ENCODE data around the gene BSG. TPM values are rescaled to one million over a fixed set of nuclear protein-coding genes. Genes with fewer than 3 reads are reported as not detected.
A peak's percentile ranks its signal among the peaks of the same experiment; 100 is the strongest.

Gene BSG
- total and polyA plus RNA-seq, 9 of the 15 experiments (the other 6 are each of a cell fraction or from before 2014, with no cell fraction given) = 4.6 to 495 (median 187) TPM

- TF ChIP-seq, protein P1, sequence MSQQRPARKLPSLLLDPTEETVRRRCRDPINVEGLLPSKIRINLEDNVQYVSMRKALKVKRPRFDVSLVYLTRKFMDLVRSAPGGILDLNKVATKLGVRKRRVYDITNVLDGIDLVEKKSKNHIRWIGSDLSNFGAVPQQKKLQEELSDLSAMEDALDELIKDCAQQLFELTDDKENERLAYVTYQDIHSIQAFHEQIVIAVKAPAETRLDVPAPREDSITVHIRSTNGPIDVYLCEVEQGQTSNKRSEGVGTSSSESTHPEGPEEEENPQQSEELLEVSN (IDR thresholded peaks at IDR 0.05; ENCODE audit: borderline replicate concordance in 1 of 2, extremely low read depth in 1 of 2, insufficient read depth in 1 of 2, insufficient read length in 1 of 2, low read depth in 1 of 2, low read length in 1 of 2, poor library complexity in 1 of 2, severe bottlenecking in 1 of 2) = peak; percentile 41 to 78
- TF ChIP-seq ATF7 (IDR thresholded peaks at IDR 0.05) (peak; percentile 74), MYC (IDR thresholded peaks at IDR 0.05; ENCODE audit: low read depth, low read length) (peak; percentile 94), MYC (CRISPR knock-in tag; IDR thresholded peaks at IDR 0.05; ENCODE audit: borderline replicate concordance, low read depth) (no peak), SP1 (CRISPR knock-in tag; IDR thresholded peaks at IDR 0.05) (peak; percentile 68; the same call in 1 of the 2 replicates), ILF3 (IDR thresholded peaks at IDR 0.05; ENCODE audit: borderline replicate concordance) (no peak; the same call in 1 of the 2 replicates), ZNF764 (CRISPR knock-in tag; IDR thresholded peaks at IDR 0.05; ENCODE audit: low read depth) (no peak), MAZ (CRISPR knock-in tag; conservative IDR thresholded peaks at IDR 0.05 in 1 of 2, IDR thresholded peaks at IDR 0.05 in 1 of 2) (peak; percentile 90 to 93), NEUROD1 (IDR thresholded peaks at IDR 0.05; ENCODE audit: borderline replicate concordance, low read depth, low read length, partially characterized antibody) (peak; percentile 88), ZBTB11 (CRISPR knock-in tag; IDR thresholded peaks at IDR 0.05) (peak in 1 of 3 experiments; percentile 84; a peak in 2 of 6 replicates), EP300 (IDR thresholded peaks at IDR 0.05; ENCODE audit: low read length) (peak; percentile 95), GATAD2B (IDR thresholded peaks at IDR 0.05; ENCODE audit: borderline replicate concordance) (peak; percentile 90), NONO (IDR thresholded peaks at IDR 0.05; ENCODE audit: low read depth in 2 of 2, low read length in 1 of 2) (peak in 1 of 2 experiments; percentile 89; a peak in 1 of 4 replicates), GTF2A2 (tag; IDR thresholded peaks at IDR 0.05) (no peak)
- TF ChIP-seq, protein P2, sequence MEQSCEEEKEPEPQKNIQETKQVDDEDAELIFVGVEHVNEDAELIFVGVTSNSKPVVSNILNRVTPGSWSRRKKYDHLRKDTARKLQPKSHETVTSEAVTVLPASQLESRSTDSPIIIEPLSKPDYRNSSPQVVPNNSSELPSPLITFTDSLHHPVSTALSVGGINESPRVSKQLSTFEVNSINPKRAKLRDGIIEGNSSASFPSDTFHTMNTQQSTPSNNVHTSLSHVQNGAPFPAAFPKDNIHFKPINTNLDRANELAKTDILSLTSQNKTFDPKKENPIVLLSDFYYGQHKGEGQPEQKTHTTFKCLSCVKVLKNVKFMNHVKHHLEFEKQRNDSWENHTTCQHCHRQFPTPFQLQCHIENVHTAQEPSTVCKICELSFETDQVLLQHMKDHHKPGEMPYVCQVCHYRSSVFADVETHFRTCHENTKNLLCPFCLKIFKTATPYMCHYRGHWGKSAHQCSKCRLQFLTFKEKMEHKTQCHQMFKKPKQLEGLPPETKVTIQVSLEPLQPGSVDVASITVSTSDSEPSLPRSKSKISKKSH (CRISPR knock-in tag; IDR thresholded peaks at IDR 0.05) = no peak
- TF ChIP-seq, protein P3, sequence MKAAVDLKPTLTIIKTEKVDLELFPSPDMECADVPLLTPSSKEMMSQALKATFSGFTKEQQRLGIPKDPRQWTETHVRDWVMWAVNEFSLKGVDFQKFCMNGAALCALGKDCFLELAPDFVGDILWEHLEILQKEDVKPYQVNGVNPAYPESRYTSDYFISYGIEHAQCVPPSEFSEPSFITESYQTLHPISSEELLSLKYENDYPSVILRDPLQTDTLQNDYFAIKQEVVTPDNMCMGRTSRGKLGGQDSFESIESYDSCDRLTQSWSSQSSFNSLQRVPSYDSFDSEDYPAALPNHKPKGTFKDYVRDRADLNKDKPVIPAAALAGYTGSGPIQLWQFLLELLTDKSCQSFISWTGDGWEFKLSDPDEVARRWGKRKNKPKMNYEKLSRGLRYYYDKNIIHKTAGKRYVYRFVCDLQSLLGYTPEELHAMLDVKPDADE (conservative IDR thresholded peaks at IDR 0.05; ENCODE audit: control insufficient read depth, low read depth, low read length) = peak; percentile 82
These were observed 2.5 kb downstream of the BSG start (continued) for GRCh38 chr19:574658-575526.
